HG03469 (cell line): ENCODE results near the gene TGIF1.
"Not testable (repeated sequence)": the region's sequence is repeated elsewhere in the genome, so short reads cannot be mapped to it uniquely, and the experiment has no call there.

Experiments
- ATAC-seq: cut with Tn5 transposase; IDR thresholded peaks from one replicate; pipeline ENCODE4 v1.9.1; 2021; ENCODE audit warnings: mild to moderate bottlenecking, moderate library complexity, moderate number of reproducible peaks; ENCODE audit not compliant: unreplicated experiment

TGIF1 gene

DNA sequence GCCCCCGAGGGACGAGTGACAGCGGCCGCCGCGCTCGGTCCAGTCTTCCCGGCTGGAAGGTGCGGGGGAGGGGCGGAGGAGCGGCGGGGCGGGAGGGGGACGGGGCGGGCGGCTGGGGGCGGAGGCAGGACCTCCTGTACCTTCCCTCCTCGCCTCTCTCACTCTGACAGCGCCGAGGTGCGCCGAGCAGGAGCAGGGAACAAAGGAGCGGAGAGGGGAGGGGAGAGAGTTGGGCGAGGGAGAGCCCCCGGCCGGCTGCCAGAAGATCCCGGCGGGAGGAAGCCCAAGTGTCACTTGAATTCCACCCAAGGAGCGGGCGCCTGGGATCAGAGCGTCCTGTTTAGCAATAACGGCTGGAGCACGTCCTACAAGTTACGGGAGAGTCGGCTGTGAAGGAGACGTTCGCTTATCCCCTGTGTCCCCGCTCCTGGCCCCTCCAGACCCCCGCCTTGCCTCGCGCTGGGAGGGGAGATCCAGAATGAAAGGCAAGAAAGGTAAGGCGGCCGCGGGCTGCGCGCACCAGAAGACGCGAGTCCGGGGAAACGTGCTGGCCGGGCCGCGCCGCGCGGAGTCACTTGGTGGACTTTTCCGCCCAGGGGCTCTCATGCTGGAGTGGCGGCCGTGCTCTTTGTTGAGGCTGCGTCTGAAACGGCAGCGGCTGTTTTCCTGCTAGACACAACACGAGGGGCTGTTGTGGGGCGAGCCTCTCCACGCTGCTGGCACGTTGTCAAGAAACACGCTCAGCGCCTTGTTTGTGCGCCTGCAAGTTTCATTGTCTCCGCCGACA, at the start of gene TGIF1:
Gene TGIF1 (plus strand): TSS at position 161 of the 787 bp plus-strand sequence. CDS start 318 bp downstream, at position 479.
- ATAC-seq: no peak

DNA sequence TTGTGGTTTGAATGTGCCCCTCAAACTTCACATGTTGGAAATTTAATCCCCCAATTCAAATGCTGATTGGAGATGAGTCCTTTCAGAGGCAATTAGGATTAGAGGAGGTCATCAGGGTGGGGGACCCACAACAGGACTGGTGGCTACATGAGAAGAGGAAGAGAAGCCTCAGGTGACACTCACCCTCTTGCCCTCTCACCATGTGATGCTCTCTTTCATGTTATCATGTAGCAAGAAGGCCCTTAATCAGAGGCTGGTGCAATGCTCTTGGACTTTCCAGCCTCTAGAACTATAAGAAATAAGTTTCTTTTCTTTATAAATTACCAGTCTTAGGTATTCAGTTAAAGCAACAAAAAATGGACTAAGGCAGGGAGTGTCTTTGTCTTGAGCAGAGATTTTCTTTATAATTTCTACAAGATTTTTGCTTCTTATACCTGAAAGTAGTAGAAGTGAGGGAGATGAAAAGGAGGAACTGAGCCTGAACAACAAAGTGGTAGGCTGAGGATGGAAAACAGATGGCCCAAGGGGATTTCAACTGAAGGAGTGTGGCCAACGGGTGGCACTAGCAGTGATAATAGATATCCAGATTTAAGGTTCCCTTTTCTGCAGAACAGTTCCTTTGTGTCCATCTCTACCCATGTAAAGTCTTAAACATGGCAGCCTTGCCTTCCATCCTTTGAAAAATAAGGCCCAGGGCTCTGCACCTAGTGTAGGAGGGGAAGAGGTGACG, 49.2 kb upstream of the TGIF1 start:
- no peak for ATAC-seq

DNA sequence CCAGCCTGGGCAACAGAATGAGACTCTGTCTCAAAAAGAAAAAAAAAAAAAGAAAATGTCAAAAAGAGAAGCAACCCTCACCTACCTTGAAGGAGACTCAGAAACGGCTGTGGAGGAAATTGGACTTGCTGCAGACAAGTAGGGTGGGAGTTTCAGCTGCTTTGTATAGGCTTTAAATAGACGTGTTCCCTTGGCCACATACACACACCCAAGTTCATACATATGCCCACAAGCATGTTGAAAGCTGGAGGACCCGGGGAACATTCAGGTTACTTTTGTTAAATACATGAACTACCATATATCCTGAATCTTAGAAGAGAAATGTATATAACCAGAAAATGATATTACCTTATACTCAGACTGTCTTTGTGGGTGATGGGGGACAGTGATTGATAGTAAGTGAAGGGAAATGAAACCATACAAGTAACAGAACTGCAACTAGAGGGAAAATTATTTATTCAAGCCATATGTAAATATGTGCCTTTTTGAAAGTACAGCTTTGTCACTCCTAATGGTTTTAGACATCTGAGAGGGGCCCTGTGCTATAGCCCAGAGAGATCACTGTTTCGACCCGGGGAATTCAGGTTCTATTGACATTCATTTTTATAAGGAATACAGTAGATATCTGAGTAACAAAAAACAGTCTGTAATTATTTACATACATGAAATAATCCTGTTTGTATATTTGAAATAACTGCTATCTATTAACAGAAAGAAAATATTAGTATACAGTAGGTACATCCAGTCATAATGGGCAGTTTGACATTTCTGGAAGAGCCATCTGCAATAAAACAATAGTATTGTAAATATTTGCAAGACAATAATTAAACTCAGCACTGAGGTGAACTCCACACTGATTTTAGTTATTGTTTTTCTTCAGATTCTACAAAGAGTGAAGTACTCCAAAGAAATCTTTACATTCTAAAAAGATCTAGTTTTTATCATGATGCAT, 48.0 kb upstream of the TGIF1 start:
- peak; percentile 74 for ATAC-seq

DNA sequence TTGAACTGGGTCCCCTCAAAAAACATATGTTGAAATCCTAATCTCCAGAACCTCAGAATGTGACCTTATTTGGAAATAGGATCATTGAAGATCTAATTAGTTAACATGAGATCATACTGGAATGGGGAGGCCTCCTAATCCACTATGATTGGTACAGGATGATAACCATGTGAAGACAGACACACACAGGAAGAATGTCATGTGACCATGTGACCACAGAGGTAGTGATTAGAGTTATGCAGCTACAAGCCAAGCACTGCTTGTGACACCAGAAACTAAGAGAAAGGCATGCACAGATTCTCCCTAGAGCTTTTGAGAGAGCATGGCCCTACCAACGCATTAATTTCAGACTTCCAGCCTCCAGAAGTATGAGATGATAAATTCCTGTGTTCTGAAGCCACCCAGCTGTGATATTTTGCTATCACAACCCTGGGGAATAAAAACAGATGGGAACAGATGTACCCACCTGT, 47.0 kb upstream of the TGIF1 start:
- no peak for ATAC-seq

DNA sequence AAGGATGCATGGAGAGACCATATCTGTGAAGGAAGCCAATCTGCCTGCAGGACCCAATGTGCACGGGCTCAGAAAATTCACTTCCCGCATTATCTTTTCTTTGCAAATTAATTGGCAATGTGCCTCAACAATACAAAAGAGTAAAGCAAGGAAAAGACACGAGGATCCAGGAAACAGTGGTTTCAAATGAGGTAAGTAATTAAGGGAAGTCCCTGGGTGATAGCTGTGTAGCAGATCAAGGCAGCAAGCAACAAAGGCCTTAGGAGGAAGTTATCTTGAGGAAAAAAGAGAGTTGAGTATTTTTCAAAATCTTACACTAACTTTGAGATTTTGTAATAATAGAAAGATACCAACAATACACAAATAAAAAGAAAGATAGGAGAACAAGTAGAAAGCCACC, 44.3 kb upstream of the TGIF1 start:
- no peak for ATAC-seq

DNA sequence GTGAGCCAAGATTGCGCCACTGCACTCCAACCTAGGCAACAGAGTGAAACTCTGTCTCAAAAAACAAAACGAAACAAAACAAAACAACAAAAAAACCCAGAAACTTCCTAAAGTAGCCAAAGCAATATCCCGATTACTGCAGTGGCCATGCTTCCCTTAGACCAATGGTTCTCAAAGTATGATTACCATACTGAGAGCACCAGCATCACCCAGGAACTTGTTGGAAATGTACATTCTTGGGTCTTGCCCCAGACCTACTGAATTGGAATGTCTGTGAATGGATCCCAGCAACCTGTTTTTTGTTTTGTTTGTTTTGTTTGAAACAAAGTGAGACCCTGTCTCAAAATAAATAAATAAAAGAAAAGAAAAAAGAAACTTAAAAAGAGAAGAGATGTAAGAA, 41.9 kb upstream of the TGIF1 start:
- ATAC-seq: no peak

DNA sequence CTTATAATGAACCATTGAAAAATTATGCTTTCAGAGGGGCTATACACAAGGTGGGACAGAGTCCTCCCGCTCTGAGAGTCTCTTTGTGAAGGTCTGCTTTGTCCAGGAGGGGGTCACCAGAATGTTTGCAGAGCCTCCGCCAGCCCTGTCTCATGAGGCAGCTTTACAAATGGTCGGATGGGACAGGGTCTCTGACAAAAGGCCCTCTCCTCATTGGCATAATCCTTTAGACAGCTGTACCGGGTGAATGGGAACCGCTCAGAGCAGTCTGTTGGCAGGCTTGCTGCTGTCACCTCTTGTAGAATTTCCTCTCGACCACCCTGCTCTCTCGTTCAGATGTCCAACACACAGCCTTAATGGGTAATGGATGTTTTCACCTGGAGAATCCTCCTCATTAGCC, 40.2 kb upstream of the TGIF1 start:
- ATAC-seq: no peak

DNA sequence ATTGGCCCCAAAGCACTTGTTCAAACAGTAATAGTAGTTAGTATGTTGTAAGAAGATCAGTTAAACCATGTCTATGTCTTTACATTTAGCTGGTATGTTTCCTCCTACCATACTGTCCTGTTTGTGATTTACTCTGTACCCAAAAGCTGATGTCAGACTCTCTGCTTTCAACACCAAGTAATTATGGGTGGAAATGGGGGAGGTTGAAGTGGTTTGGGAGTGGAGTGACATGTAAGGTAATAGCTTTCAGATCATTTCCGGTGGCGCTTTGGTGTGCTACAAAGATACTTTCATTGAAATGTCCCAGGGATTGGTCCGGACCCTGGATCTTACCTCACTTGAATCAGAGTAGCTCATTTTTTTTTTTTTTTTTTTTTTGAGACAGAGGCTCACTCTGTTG, 39.7 kb upstream of the TGIF1 start:
- ATAC-seq: no peak

DNA sequence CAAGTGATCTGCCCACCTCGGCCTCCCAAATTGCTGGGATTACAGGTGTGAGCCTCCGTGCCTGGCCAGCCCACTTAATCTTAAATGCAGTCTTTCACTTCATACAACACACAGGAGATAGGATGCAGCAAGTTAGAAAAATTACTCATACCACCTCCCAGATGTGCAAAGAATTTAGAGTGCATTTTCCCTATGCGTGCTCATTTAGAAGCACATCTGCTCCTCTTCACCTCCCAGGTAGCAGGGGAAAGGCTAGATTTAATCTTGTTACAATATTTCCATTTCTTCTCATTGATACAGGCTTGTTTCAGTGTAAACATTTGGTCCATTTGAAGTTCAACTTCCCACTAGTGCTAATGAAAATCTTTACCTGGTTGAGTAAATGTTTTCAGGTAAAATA, 39.1 kb upstream of the TGIF1 start:
- not testable (repeated sequence) for ATAC-seq

DNA sequence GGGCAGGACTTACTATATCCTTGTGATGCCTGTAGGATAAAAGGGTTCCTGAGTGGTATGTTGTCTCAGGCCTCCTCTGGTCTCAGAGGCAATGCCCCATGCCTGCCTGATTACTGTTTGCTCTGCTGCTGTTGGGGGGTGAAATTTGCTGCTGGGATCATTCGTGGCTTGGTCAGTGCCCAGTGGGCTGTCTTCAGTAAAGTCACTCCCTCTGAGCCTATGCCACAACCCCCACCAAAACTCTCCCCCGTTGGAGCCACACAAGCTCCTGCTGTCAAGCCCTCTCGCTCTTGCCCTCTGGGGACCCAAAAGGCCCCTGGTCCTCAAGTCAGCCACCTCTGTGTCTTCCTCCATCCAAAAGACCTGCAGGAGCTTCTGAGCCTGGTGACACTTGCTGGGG, 38.6 kb upstream of the TGIF1 start:
- no peak for ATAC-seq

DNA sequence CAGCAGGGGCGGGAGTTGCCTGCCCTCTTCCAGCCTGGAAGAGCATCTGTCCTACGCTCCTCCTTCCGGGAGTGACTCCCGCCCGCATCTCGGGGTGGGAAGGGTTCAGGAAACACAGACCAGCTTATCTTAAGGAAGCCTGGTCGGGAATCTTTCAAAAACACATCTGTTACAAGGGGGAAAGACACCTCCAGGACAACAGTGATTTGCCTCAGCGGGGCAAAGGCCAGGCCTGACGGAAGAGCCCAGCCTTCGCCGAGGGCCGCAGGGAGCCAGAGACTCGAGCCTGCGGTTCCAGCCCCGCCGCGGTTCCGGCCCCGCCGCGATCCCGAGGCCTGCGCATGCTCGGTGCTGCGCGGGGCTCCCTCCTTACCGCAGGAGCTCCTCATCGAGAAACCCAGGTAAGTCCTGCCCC, 38.1 kb upstream of the TGIF1 start:
- ATAC-seq: no peak

DNA sequence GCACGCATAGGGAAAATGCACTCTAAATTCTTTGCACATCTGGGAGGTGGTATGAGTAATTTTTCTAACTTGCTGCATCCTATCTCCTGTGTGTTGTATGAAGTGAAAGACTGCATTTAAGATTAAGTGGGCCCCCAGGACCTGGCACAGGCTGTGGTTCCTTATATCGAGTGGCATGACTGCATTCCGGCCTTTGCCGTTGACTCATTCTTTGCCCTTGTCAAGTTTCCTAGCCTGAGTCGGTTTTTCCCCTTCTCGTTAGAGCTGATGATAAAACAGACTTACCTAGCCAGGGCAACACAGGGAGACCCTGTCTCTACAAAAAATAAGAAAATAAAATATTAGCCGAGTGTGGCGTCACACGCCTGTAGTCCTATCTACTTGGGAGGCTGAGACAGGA, 37.4 kb upstream of the TGIF1 start:
- ATAC-seq: not testable (repeated sequence)

DNA sequence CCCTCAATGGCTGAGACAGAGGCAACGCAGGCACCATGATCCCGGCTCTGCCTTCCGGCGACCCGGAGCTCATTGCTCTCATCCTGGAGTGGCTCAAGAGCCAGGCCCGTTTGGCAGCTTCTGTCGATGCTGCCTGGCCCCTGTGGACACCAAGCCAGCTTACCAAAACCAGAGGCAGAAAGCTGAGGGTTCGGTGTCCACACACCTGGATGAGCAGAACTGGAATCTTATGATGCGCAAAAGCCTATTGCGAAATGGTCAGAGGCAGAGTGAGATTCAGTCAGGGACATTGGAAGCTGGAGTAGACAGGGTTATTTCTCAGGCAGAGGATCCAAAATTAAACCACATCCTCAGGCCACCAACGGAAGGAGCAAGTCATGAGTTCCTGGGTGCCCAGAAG, 34.9 kb upstream of the TGIF1 start:
- ATAC-seq: no peak

DNA sequence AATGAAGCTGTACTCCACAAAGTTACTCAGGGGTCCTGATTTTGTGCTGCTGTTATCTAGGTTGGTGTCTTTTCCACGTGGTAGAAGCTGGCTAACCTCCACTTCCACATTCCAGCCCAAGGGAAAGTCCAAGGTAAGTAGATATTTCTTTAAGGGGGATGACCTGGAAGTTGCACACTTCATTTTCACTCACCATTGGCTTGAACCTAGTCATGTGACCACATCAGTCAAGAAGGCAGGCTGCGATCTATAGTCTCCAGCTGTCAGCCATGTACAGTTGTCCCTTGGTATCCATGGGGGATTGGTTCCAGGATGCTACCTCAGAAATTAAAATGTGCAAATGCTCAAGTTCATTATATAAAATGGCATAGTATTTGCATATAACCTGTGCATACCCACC, 31.9 kb upstream of the TGIF1 start:
- ATAC-seq: no peak

DNA sequence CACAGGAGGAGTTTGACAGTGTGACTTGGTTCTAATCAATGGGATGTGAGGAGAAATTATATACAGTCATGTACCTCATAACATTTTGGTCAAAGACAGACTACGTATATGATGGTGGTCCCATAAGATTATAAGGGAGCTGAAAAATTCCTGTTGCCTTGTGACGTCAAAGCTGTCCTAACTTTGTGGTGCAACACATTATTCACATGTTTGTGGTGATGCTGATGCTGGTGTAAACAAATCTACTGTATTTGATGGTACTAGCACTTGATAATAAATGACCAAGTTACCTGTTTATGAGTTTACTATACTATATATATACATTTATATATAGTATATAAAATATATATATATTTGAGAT, 29.1 kb upstream of the TGIF1 start:
- no peak for ATAC-seq

DNA sequence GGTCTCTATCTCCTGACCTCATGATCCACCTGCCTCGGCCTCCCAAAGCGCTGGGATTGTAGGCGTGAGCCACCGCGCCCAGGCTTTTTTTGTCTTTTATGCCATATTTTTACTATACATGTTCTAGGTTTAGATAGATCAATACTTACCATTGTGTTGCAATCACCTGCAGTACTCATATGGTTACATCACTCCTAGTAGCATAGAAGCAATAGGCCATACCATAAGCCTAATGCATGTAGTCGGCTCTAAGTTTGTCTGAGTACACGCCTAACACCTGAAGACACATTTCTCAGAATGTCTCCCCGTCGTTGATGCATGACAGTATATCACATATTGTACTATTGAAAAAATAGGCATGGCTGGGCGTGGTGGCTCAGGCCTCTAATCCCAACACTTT, 27.1 kb upstream of the TGIF1 start:
- ATAC-seq: no peak

DNA sequence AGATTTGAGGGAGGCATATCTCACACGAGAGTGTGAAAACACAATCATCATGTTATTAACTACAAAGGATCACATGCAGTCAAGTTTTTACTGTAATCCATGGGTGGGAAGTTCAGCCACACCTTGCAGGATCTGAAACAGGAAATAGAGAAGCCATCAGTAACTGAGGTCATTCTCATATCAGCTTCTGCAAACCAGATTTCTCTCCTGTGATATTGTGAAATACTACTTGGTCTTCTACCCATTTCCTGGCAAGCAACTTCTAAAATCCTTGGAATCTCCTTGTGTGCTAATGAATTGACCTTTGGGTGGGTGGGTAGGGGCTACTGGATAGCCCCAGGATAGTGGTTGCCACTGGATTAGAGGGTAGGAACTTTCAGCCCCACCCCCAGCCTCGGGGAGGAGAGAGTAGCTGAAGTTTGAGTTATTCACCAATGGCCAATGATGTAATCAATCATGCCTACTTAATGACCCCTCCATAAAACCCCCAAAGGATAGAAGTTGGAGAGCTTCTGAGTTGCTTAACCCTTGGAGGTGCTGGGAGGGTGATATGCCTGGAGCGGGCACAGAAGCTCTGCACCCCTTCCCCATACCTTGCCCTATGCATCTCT, 25.6 kb upstream of the TGIF1 start:
- no peak for ATAC-seq

DNA sequence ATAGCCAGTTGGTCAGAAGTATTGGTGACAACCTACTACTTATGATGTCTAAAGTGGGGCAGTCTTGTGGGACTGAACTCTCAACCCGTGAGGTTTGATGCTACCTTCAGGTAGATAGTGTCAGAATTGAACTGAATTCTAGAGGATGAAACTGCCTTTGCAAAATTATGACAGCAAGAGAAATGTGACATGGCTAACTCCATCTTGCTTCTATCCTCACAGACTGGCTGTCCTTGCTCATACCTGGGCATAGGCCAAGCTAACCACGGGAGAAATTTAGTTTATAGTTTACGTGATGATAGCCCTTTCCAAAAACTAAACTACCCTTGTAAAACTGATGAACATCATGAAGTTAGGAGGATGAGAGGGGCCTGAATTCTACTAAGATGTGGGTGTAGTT, 24.9 kb upstream of the TGIF1 start:
- ATAC-seq: no peak

DNA sequence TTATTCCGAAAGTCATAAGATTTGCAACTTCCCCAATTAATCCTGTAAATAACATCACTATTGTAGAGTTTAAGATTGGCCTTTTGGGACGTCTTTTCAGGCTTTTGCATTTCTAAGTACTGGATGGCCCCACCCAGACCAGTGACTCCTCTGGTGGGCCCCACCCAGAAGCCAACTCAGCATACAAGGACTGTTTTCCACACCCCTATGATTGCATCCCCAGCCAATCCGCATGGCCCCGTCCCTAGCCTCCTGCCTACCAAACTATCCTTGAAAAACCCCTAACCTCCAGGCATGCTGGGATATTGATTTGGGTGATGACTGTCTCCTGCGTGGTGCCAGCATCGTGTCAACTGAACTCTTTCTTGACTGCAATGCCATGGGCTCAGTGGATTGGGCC, 24.5 kb upstream of the TGIF1 start:
- no peak for ATAC-seq

DNA sequence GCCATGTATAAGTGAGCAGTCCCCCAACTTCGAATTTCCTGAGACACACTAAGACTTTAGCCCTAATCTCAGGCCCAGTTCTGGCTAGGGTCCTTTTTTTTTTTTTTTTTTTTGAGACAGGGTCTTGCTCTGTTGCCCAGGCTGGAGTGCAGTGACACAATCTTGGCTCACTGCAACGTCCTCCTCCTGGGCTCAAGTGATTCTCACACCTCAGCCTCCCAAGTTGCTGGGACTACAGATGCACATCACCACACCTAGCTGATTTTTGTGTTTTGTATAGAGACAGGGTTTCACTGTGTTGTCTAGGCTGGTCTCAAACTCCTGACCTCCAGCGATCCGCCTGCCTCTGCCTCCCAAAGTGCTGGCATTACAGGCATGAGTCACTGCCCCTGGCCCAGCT, 23.9 kb upstream of the TGIF1 start:
- no peak for ATAC-seq

DNA sequence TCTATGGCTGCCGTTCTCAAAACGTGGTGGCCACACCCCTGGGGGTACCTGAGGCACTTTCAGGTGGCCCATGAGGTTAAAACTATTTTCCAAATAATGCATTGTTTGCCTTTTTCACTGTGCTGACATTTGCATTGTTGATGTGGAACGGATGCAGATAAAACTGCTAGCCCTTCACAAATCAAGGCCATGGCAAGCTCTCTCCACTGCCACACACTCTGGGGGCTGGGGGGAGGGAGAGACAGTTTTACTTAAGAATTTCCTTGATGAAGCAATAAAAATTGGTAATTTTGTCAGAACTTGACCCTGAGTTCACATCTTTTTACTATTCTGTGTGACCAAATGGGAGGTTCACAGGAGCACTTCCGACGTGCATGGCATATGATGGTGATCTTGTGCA, 22.0 kb upstream of the TGIF1 start:
- no peak for ATAC-seq
